Kasumi-1 (cell line): Measurements from ENCODE around the gene BTK.

Experiments
- DNase-seq, 2 experiments: peaks; one replicate each; lab custom pipeline; 2025; lab: John Stamatoyannopoulos, UW

Gene BTK

DNA sequence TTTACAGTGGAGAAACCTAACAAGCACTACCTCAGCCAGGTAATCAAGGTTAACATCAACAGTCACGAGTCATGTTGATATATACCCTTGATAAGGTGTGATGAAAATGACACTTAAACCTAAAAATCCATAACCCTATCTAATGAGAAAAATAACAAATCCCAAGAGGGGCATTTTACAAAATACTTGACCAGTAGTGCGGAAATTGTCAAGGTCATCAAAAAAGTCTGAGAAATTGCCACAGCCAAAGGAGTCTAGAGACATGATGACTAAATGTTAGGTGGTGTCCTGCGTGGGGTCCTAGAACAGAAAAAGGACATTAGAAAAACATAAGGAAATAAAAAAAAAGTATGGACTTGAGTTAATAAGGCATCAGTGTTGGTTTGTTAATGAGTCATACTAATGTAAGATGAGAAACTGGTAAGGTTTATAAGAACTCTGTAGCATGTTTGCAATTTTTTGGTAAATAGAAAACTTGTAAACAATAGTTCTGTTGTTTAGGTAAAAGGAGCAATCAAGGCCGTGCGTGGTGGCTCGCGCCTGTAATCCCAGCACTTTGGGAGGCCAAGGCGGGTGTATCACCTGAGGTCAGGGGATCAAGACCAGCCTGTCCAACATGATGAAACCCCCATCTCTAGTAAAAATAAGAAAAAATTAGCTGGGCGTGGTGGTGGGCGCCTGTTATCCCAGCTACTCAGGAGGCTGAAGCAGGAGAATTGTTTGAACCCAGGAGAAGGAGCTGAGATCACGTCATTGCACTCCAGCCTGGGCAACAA lies 7.7 kb upstream of the BTK start:
- DNase-seq: no peak

DNA sequence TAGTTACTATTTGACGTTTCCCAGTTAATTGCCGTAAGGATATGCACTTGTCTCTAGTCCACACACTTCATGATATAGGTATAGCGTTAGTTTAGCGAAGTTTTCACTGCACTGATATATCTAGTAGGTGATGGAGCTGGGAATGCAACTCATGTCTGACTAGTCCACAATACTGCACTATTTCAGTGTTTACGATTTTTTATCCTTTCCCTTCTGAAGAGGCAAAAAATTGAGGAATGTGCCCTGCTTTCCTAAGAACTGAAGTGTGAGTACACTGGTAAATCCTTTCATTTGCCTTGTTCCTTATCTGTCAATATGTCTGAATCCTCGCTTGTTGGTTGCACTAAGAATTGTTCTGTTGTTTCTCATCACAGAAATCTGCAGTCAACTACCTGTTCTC lies 5.8 kb upstream of the BTK start:
- no peak for DNase-seq

- peak; percentile 88 to 89 for DNase-seq
Observed at GRCh38 chrX:101390664-101391525, 4.9 kb upstream of the BTK start, which contains the start of gene RPL36A. TSS of gene RPL36A (plus strand) at chrX:101391011. CDS start at chrX:101391044, 33 bp downstream.

- no peak for DNase-seq
Observed at GRCh38 chrX:101388604-101389003, 2.6 kb upstream of the BTK start.

DNA sequence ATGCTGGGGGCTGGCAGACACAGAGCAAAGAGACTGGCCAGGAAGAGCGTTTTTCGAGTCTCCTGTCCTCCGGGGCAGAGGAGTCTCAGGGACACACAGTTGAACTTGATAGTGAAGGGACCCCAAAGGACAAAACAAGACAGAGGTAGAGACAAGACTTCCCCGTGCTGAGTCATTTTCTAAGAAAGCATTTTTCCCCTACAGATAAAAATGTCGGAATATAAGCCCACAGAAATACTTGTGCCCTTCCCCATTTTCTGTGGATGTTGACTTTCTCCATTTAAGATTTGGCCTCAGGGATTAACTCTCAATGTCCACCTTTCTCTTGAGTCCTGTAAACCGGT lies 523 bp upstream of the BTK start:
- no peak for DNase-seq

GRCh38 chrX:101385026-101385684 lies 836 bp downstream of the BTK start:
- no peak for DNase-seq

GRCh38 chrX:101383679-101384205 lies 2.2 kb downstream of the BTK start:
- DNase-seq: peak in 1 of 2 experiments; percentile 14

- peak; percentile 16 to 23 for DNase-seq
Observed at GRCh38 chrX:101377547-101377946, 8.4 kb downstream of the BTK start.

GRCh38 chrX:101370888-101371504 lies 15.0 kb downstream of the BTK start:
- DNase-seq: no peak

DNA sequence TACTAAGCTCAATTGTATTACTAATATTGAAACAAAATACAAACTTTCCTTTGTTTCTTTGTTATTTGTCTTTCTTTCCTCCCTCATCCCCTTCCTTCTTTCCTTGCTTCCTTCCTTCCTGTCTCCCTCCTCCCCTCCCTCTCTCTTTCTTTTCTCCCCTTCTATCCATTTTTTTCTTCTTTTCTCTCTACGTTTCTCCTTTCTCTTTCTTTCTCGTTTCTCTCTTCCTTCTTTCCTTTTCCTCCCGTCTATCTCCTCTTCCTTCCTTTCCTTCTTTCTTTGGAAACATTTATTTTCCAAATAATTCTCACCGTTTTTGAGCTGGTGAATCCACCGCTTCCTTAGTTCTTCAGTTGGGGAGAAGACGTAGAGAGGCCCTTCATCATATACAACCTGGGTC lies 16.3 kb downstream of the BTK start:
- DNase-seq: no peak

DNA sequence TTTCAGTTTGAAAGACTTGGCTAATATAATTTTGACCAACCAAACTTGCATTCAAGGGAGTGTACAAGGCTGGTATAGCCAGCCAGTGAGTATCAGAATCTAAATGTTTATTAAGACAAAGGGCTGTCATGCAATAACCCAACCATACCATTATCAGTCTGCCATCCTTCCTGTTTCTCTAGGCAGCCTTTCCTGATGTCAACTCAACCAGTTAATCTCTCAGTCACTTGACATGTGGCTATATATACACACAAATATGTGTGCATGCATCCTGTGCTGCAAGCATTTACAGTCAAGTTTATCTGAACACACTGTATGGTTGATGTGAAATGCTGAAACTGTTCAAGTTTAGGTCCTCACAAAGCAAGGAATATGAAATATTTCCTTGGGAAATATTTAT lies 17.2 kb downstream of the BTK start:
- DNase-seq: peak in 1 of 2 experiments; percentile 24

DNA sequence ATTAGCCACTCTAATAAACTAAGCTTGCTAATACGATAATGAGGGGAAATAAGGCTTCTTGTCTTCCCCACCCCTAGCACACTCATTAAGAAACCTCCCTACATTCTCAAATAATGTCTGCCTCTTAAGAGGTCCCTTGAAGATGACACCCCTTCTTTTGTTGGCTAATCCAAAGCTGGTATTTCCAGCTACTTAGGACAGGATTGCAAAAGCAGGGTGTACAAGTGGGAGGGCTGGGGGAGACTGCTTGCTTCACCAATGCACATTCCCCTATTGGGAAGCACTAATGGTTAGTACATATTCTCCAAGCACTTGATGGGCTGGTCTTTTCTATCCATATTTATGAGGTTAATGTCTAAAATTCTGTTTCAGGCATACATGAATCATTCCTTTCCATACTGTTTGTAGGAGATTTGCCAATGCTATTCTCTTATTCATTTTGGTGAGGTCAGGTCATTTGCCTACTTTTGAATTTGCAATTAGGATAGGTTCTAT lies 20.6 kb downstream of the BTK start:
- DNase-seq: no peak

GRCh38 chrX:101362757-101363156 lies 23.2 kb downstream of the BTK start:
- DNase-seq: no peak

DNA sequence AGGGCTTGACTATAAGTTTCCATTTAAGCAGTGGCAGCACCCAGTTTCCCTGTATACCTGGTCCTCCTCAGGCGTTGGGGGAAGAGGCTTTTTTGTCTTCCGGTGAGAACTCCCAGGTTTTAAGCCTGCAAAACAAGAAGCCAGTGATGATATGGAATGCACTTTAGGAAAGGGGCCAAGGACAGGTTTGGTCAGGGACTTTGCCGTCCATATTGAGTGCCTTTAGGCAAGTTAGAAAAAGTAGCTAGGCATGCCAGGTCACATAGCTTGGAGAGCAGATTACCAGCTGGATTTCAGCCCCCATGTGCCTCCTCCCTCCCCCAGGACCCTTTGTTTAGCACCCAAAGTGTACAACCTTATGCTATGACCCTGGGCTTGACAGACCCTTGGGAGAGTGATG lies 23.9 kb downstream of the BTK start:
- DNase-seq: no peak

DNA sequence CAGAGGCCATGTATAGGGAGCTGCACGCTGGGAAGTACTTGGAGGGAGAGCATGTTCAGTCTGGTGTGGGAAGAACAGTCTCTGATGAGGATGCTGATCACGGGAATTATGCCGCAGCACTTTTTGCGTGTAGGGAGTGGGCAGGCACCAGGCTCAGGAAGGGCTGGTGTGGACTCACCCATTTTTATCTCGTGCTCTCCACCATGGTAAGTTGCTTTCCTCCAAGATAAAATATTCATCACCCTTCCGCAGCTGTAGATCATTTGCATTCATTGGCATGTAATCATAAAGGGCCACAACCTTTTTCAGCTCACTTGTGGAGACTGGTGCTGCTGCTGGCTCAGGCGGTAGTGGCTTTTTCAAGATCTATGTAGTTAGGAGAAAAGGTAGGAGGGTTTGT lies 25.6 kb downstream of the BTK start:
- DNase-seq: no peak

- no peak for DNase-seq
Observed at GRCh38 chrX:101359966-101360365, 26.0 kb downstream of the BTK start.

DNA sequence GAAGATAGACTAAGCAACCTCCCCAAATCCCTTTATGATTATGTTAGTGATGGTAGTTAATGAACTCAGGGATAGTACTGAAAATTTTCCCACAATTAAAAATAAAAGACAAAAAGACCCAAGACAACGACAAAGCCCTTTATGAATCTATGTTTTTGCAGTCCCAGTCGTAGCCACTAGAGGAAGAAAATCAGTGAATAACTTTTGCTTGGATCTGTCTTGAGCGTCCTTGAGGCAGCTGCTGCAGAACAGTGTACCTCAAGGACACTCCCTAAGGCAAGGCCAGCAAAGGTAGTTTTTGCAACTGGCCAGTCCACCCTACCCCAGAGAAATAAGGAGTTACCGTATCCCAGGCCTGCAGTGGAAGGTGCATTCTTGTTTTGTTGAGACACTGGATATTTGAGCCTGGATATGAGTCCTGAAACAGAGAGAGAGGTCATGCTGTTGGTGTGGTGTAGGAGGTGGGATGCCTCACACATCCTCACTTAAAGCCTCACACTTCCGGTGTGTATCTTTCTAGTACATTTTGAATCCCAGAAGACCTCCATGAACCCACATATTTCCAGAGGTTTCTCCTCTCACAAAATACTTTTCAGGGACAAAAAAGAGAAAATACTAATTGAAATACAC lies 28.7 kb downstream of the BTK start:
- peak; percentile 27 to 38 for DNase-seq

GRCh38 chrX:101349193-101349562 lies 36.8 kb downstream of the BTK start:
- DNase-seq: no peak

DNA sequence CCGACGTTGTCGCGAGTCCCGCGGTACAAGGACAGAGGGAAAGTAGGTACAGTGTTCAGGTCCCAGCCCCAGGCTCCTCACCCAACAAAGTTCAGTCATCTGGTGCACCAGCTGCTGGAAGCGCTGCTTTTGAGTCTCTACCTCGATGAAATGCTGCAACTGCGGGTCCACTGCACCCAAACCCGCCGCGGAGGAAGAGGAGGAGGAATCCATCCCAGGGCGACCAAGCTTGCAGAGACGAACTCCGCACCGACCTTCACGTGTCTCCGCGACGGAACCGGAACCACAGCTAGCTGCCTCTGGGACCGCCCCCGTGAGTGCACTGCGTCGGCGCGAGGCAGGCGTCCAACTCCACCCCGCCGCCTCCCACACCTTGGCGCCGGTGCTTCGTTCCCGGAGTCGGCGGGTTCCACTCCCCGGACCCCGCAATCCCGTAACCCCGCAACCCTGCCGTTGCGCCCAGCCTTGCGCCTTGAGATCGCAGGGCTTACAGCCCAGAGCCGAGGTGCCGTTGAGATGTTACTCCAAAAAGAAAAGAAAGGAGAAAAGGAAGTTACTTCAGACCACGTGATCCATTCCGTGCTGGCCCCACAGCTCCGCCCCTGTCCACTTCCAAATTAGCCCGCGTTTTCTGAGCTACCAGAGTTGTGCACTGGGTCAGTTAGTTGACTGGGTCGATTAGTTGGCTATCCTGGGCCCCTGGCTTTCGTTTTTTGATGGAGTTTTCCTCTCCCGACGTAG lies 37.4 kb downstream of the BTK start, which contains the start of gene TIMM8A:
Gene TIMM8A, minus strand, starts transcription at position 291 of the 741 bp plus-strand sequence. Its CDS starts 78 bp downstream, at position 213.
- DNase-seq: peak; percentile 66 to 72

GRCh38 chrX:101347859-101348451 lies 38.0 kb downstream of the BTK start:
- DNase-seq: peak in 1 of 2 experiments; percentile 2
